HG03060 (cell line): Measurements from ENCODE around the gene ALKBH5.

Experiments
- ATAC-seq: cut with Tn5 transposase; IDR thresholded peaks from one replicate; pipeline ENCODE4 v1.9.1; 2021; ENCODE audit warnings: low read depth, moderate number of reproducible peaks; ENCODE audit not compliant: unreplicated experiment

The ALKBH5 gene

GRCh38 chr17:18236494-18236893 is 52.9 kb downstream of the ALKBH5 start:
- no peak for ATAC-seq

- ATAC-seq, result no peak
These were observed 53.8 kb downstream of the ALKBH5 start for GRCh38 chr17:18237461-18237860.

- no peak for ATAC-seq
These were observed 54.7 kb downstream of the ALKBH5 start for GRCh38 chr17:18238299-18238698.

- no peak for ATAC-seq
These were observed 56.8 kb downstream of the ALKBH5 start for GRCh38 chr17:18240449-18240848.

- ATAC-seq, result no peak
These were observed 57.7 kb downstream of the ALKBH5 start for GRCh38 chr17:18241229-18241871.

GRCh38 chr17:18245038-18245776 is 61.6 kb downstream of the ALKBH5 start:
- no peak for ATAC-seq

GRCh38 chr17:18246109-18246725 is 62.6 kb downstream of the ALKBH5 start:
- no peak for ATAC-seq

GRCh38 chr17:18246880-18247612 is 63.4 kb downstream of the ALKBH5 start:
- no peak for ATAC-seq

GRCh38 chr17:18247613-18248001 is 64.0 kb downstream of the ALKBH5 start:
- ATAC-seq, result no peak

- ATAC-seq, result no peak
These were observed 64.7 kb downstream of the ALKBH5 start for GRCh38 chr17:18248300-18248731.

- ATAC-seq, result no peak
These were observed 65.2 kb downstream of the ALKBH5 start for GRCh38 chr17:18248811-18249210.

- ATAC-seq, result no peak
These were observed 66.6 kb downstream of the ALKBH5 start for GRCh38 chr17:18250259-18250658.

GRCh38 chr17:18250708-18251107 is 67.1 kb downstream of the ALKBH5 start:
- no peak for ATAC-seq

GRCh38 chr17:18251204-18251603 is 67.6 kb downstream of the ALKBH5 start:
- no peak for ATAC-seq

GRCh38 chr17:18252160-18252559 is 68.5 kb downstream of the ALKBH5 start:
- no peak for ATAC-seq

GRCh38 chr17:18253187-18253884 is 69.7 kb downstream of the ALKBH5 start:
- ATAC-seq, result no peak

GRCh38 chr17:18253947-18254821 is 70.6 kb downstream of the ALKBH5 start:
- no peak for ATAC-seq

- no peak for ATAC-seq
These were observed 71.4 kb downstream of the ALKBH5 start for GRCh38 chr17:18254888-18255649.

- ATAC-seq, result no peak
These were observed 72.7 kb downstream of the ALKBH5 start for GRCh38 chr17:18256351-18256750.
